Sigmoid colon (tissue), 4 donors: ENCODE measurements around the gene SLC7A7.

ENCODE experiments used
- EP300 ChIP-seq, 4 donors: sonication (generic); formaldehyde crosslinking; IDR thresholded peaks; one replicate each; pipeline ENCODE4 v1.6.1; 2017; ENCODE audit warnings: antibody characterized with exemption in 4 of 4
- TF ChIP-seq, protein P1 (sequence below), 4 experiments: fragments of 450-650 bp in 3 of 4; fragments of 200-600 bp in 1 of 4; IDR thresholded peaks; one replicate each; pipeline ENCODE4 v1.5.1; 2016 to 2019; ENCODE audit warnings: antibody characterized with exemption in 4 of 4, mild to moderate bottlenecking in 3 of 4, moderate library complexity in 2 of 4

DNA sequence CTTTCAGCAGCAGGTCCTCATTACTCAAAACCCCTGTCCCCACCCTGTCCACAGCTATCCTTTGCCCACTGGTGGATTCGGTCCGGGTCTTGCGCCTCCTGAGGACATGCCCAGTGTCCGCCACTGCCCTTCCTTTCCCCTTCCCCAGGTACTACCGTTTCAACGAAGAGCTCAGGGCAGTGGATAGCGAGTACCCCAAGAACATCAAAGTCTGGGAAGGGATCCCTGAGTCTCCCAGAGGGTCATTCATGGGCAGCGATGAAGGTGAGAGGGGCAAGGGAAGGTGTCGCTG is 29.8 kb upstream of the SLC7A7 start:
- TF ChIP-seq, protein P1, sequence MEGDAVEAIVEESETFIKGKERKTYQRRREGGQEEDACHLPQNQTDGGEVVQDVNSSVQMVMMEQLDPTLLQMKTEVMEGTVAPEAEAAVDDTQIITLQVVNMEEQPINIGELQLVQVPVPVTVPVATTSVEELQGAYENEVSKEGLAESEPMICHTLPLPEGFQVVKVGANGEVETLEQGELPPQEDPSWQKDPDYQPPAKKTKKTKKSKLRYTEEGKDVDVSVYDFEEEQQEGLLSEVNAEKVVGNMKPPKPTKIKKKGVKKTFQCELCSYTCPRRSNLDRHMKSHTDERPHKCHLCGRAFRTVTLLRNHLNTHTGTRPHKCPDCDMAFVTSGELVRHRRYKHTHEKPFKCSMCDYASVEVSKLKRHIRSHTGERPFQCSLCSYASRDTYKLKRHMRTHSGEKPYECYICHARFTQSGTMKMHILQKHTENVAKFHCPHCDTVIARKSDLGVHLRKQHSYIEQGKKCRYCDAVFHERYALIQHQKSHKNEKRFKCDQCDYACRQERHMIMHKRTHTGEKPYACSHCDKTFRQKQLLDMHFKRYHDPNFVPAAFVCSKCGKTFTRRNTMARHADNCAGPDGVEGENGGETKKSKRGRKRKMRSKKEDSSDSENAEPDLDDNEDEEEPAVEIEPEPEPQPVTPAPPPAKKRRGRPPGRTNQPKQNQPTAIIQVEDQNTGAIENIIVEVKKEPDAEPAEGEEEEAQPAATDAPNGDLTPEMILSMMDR (IDR thresholded peaks at IDR 0.05): no peak
- TF ChIP-seq EP300 (IDR thresholded peaks at IDR 0.05): no peak
